Ishikawa (cell line): ENCODE measurements around the gene CSPG5.

ENCODE experiments used
- CEBPB ChIP-seq: IDR thresholded peaks from 2 replicates; pipeline ENCODE4 v1.6.1; 2012
- CREB1 ChIP-seq: IDR thresholded peaks from 2 replicates; pipeline ENCODE4 v1.6.1; 2012; ENCODE audit warnings: low read depth
- EGR1 ChIP-seq: IDR thresholded peaks from 2 replicates; pipeline ENCODE4 v1.6.1; 2012
- EP300 ChIP-seq: IDR thresholded peaks from 2 replicates; pipeline ENCODE4 v1.6.1; 2012; ENCODE audit warnings: borderline replicate concordance
- FOXM1 ChIP-seq: IDR thresholded peaks from 2 replicates; pipeline ENCODE4 v1.6.1; 2012; ENCODE audit warnings: low read depth, borderline replicate concordance
- MAX ChIP-seq: IDR thresholded peaks from 2 replicates; pipeline ENCODE4 v1.6.1; 2012
- NFIC ChIP-seq: IDR thresholded peaks from 2 replicates; pipeline ENCODE4 v1.6.1; 2012
- RAD21 ChIP-seq: IDR thresholded peaks from 2 replicates; pipeline ENCODE4 v1.6.1; 2012; ENCODE audit warnings: low read depth
- REST ChIP-seq: IDR thresholded peaks from 2 replicates; pipeline ENCODE4 v1.6.1; 2012; ENCODE audit warnings: low read depth, mild to moderate bottlenecking
- TAF1 ChIP-seq: IDR thresholded peaks from 2 replicates; pipeline ENCODE4 v1.6.1; 2012; ENCODE audit warnings: low read depth, mild to moderate bottlenecking
- TCF12 ChIP-seq: IDR thresholded peaks from 2 replicates; pipeline ENCODE4 v1.6.1; 2012; ENCODE audit warnings: low read depth
- TEAD4 ChIP-seq: IDR thresholded peaks from 2 replicates; pipeline ENCODE4 v1.6.1; 2012
- YY1 ChIP-seq: IDR thresholded peaks from 2 replicates; pipeline ENCODE4 v1.6.1; 2012; ENCODE audit warnings: low read depth
- TF ChIP-seq, protein P1 (sequence below): IDR thresholded peaks from 2 replicates; pipeline ENCODE4 v1.6.1; 2012

CSPG5 gene

GRCh38 chr3:47515864-47516319 is 62.8 kb downstream of the CSPG5 start:
- no peak for TF ChIP-seq EGR1
- TF ChIP-seq RAD21: no peak
- no peak for TF ChIP-seq MAX
- TF ChIP-seq TAF1: no peak
- no peak for TF ChIP-seq TCF12
- no peak for TF ChIP-seq YY1
- TF ChIP-seq, protein P1, sequence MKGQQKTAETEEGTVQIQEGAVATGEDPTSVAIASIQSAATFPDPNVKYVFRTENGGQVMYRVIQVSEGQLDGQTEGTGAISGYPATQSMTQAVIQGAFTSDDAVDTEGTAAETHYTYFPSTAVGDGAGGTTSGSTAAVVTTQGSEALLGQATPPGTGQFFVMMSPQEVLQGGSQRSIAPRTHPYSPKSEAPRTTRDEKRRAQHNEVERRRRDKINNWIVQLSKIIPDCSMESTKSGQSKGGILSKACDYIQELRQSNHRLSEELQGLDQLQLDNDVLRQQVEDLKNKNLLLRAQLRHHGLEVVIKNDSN: no peak
- TF ChIP-seq TEAD4: no peak
- no peak for TF ChIP-seq EP300
- no peak for TF ChIP-seq CREB1
- TF ChIP-seq REST: no peak
- TF ChIP-seq FOXM1: no peak

- TF ChIP-seq TAF1: no peak
- no peak for TF ChIP-seq NFIC
- TF ChIP-seq CEBPB: no peak
- TF ChIP-seq, protein P1: no peak
- no peak for TF ChIP-seq TCF12
Observed at GRCh38 chr3:47515100-47515499, 63.6 kb downstream of the CSPG5 start.

GRCh38 chr3:47513125-47513929 is 65.3 kb downstream of the CSPG5 start, which contains the start of gene ELP6:
TSS of gene ELP6 (minus strand) at chr3:47513712. CDS start at chr3:47513590, 122 bp downstream.
- no peak; the same call in 1 of the 2 replicates for TF ChIP-seq NFIC
- peak; percentile 42; the same call in 1 of the 2 replicates for TF ChIP-seq RAD21
- peak; percentile 77 for TF ChIP-seq MAX
- no peak for TF ChIP-seq FOXM1
- no peak for TF ChIP-seq REST
- peak; percentile 20; the same call in 1 of the 2 replicates for TF ChIP-seq CREB1
- peak; percentile 90 for TF ChIP-seq YY1
- peak; percentile 21; the same call in 1 of the 2 replicates for TF ChIP-seq EGR1
- peak; percentile 71 for TF ChIP-seq TAF1
- TF ChIP-seq, protein P1: peak; percentile 16; the same call in 1 of the 2 replicates
- TF ChIP-seq TCF12: no peak

DNA sequence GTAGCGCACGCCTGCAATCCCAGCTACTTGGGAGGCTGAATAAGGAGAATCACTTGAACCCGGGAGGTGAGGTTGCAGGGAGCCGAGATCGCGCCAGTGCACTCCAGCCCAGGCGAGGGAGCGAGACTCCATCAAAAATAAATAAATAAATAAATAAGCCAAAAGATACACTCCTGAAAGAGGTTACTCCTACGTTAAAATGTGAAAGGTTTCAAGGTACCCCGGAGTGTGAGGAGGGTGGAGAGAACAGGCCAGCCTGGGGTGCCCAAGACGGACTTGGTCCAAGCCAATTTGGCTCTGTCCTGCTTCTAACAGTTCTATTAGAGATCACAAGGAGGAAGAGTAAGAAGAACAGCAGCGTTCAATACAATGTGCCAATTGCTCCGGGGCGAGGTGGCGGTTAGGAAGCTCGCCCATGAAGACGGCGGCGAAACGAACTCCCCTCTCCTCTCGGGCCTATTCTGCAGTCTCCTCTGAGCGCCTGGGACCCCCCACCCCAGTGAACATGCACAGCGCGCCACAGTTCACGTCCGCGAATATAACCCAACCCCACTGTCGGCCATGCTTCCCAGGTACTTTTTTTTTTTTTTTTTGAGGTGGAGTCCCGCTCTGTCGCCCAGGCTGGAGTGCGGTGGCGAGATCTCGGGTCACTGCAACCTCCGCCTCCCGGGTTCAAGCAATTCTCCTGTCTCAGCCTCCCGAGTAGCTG is 66.1 kb downstream of the CSPG5 start:
- TF ChIP-seq TEAD4 (no peak), TAF1 (0 out of 2 replicates have a peak, but pooled peaks have one; percentile 11), YY1 (peak; percentile 77)
- TF ChIP-seq, protein P1: no peak
